ENCODE measurements around the gene NRGN.
A peak's percentile ranks its signal among the peaks of the same experiment; 100 is the strongest.

NRGN gene

GRCh38 chr11:124791626-124792341, 52.0 kb downstream of the NRGN start:
- peak; percentile 47 for DNase-seq (ENCODE audit: low read depth)

- DNase-seq (ENCODE audit: low read depth) = peak; percentile 54
Observed at GRCh38 chr11:124793466-124794278, 53.9 kb downstream of the NRGN start.

GRCh38 chr11:124796312-124796711, 56.6 kb downstream of the NRGN start:
- no peak for DNase-seq (ENCODE audit: low read depth)
